ENCODE data around the gene IP6K1. TPM values are rescaled to one million over a fixed set of nuclear protein-coding genes. Genes with fewer than 3 reads are reported as not detected.

The IP6K1 gene
- total and polyA plus RNA-seq, 4 donors: 16.1 to 54.9 (median 32.5) TPM

- WGBS, 2 donors: 94 to 95% methylated on average over 13 of the region's 13 CpGs
- Histone ChIP-seq H3K27me3 (ENCODE audit: control insufficient read depth in 3 of 3, insufficient read depth in 3 of 3, low read length in 2 of 3) (no peaks in the 10 kb centered on the region), H3K4me3 (no peak overlapping the region), H3K9me3 (ENCODE audit: control insufficient read depth in 4 of 4, insufficient read depth in 3 of 4, low read length in 3 of 4) (no peaks in the 10 kb centered on the region), H3K36me3 (ENCODE audit: control insufficient read depth in 4 of 4, insufficient read depth in 4 of 4, low read length in 4 of 4) (peaks cover 0 to 24% (median 7%) of the 10 kb centered on the region in 4 donors), H3K27ac (ENCODE audit: low read depth in 1 of 2, low read length in 1 of 2) (no peak overlapping the region), H3K4me1 (ENCODE audit: control insufficient read depth in 5 of 5, insufficient read depth in 5 of 5, low read length in 5 of 5) (peaks cover 0 to 16% (median 4%) of the 10 kb centered on the region in 5 donors), H3K9ac (ENCODE audit: insufficient read depth in 1 of 2, low read length in 2 of 2) (no peak overlapping the region)
- no peak for TF ChIP-seq CTCF (IDR thresholded peaks at IDR 0.05; ENCODE audit: control extremely low read depth, extremely low read depth)
- ATAC-seq (ENCODE audit: insufficient read depth, low FRiP score) (no peak), DNase-seq (no peak)
Measured at GRCh38 chr3:49715611-49716121, 70.7 kb downstream of the IP6K1 start.

- DNase-seq (peak in 1 of 3 donors; percentile 9), ATAC-seq (ENCODE audit: insufficient read depth, low FRiP score) (no peak)
- WGBS, 2 donors: 93 to 95% methylated on average over 13 of the region's 13 CpGs
- Histone ChIP-seq H3K9ac (ENCODE audit: insufficient read depth in 1 of 2, low read length in 2 of 2) (no peak overlapping the region), H3K4me1 (ENCODE audit: control insufficient read depth in 5 of 5, insufficient read depth in 5 of 5, low read length in 5 of 5) (peaks cover 0 to 16% (median 4%) of the 10 kb centered on the region in 5 donors), H3K27me3 (ENCODE audit: control insufficient read depth in 3 of 3, insufficient read depth in 3 of 3, low read length in 2 of 3) (no peaks in the 10 kb centered on the region), H3K9me3 (ENCODE audit: control insufficient read depth in 4 of 4, insufficient read depth in 3 of 4, low read length in 3 of 4) (no peaks in the 10 kb centered on the region), H3K27ac (ENCODE audit: low read depth in 1 of 2, low read length in 1 of 2) (no peak overlapping the region), H3K4me3 (no peak overlapping the region), H3K36me3 (ENCODE audit: control insufficient read depth in 4 of 4, insufficient read depth in 4 of 4, low read length in 4 of 4) (peaks cover 0 to 22% (median 7%) of the 10 kb centered on the region in 4 donors)
- TF ChIP-seq CTCF (IDR thresholded peaks at IDR 0.05; ENCODE audit: control extremely low read depth, extremely low read depth): no peak
Measured at GRCh38 chr3:49714728-49715550, 71.4 kb downstream of the IP6K1 start.

- ATAC-seq (ENCODE audit: insufficient read depth, low FRiP score): no peak
- Histone ChIP-seq H3K27ac (ENCODE audit: low read depth in 1 of 2, low read length in 1 of 2) (no peak overlapping the region), H3K4me3 (no peak overlapping the region), H3K36me3 (ENCODE audit: control insufficient read depth in 4 of 4, insufficient read depth in 4 of 4, low read length in 4 of 4) (peaks cover 0 to 22% (median 7%) of the 10 kb centered on the region in 4 donors), H3K27me3 (ENCODE audit: control insufficient read depth in 3 of 3, insufficient read depth in 3 of 3, low read length in 2 of 3) (no peaks in the 10 kb centered on the region), H3K9ac (ENCODE audit: insufficient read depth in 1 of 2, low read length in 2 of 2) (no peak overlapping the region), H3K4me1 (ENCODE audit: control insufficient read depth in 5 of 5, insufficient read depth in 5 of 5, low read length in 5 of 5) (peaks cover 0 to 9% (median 1%) of the 10 kb centered on the region in 5 donors), H3K9me3 (ENCODE audit: control insufficient read depth in 4 of 4, insufficient read depth in 3 of 4, low read length in 3 of 4) (no peaks in the 10 kb centered on the region)
- TF ChIP-seq CTCF (IDR thresholded peaks at IDR 0.05; ENCODE audit: control extremely low read depth, extremely low read depth): no peak
- DNase-seq: no peak
- 94 to 96% methylated on average over 25 of the region's 25 CpGs for WGBS, 2 donors
Measured at GRCh38 chr3:49713336-49714105, 72.8 kb downstream of the IP6K1 start.
